ENCODE data around the gene GPC3. TPM values are rescaled to one million over a fixed set of nuclear protein-coding genes. Genes with fewer than 3 reads are reported as not detected.
A peak's percentile ranks its signal among the peaks of the same experiment; 100 is the strongest.

The GPC3 gene
- total RNA-seq, 1 donor from 2014 or later, result not detected

DNA sequence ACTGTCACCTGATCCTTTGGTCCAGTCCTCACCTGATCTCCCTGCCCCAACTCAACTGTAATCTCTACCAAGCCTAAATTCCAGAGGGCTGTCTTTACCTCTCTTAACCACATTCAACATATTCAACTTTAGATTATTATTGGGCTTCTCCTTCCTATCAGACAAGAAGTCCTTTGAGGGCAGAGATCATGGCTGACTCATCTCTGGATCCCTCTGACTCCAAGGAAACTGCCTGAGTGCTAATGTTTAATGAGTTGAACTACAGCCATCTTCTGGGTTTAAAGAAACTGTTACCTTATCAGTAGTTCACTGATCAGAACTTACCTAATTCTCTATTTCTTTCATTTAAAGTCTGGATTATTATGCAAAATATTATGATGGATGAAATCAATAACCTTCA, 135.7 kb downstream of the GPC3 start:
- no peak for DNase-seq (ENCODE audit: low read depth in 2 of 2)

DNA sequence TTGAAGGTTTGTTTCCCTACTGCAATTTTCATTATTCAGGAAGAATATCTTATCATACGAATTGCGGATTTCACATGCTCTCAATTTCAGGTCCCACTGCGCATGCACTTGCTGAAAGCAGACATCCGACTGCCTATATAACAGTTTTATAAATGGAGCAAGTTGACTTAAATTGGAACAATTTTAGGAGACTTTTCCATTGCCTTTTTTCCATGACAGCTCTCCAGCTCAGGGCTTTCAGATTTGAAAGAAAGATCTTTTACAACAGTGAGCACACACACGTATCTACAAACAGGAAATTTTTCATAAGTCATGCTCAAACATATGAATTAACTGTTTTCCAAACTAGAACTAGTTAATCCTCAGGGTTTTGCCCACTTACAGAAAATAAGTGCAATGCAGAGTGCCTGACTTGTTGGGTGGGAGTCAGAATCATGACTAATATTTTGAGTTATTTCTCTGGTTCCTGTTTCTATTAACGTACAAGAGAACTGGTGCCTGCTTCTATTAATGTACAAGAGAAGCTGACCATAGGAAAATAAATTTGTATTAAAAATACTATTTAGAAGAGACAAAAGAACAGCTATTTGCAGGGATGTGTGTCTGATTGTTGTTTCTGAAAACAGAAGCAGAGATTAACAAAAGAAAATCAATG, 137.9 kb downstream of the GPC3 start:
- no peak for DNase-seq (ENCODE audit: low read depth in 2 of 2)

DNA sequence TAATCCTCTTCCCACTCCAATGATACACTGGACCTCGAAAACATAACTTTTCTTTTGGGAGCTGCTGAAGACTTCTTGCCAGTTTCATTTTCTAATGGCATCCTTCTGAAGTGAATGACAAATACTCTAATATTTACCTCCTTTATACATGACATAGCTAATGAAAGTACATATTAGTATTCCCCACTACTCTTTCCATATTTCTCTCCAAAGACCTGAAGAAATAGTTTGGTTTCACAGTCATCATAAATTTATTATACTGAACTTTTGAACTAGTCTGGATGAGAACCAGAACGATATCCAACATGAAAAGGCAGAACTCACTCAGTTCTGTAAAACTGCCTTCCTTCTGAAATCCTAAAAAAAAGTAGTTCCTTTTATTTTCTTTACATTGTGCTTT, 139.1 kb downstream of the GPC3 start:
- no peak for DNase-seq (ENCODE audit: low read depth in 2 of 2)

DNA sequence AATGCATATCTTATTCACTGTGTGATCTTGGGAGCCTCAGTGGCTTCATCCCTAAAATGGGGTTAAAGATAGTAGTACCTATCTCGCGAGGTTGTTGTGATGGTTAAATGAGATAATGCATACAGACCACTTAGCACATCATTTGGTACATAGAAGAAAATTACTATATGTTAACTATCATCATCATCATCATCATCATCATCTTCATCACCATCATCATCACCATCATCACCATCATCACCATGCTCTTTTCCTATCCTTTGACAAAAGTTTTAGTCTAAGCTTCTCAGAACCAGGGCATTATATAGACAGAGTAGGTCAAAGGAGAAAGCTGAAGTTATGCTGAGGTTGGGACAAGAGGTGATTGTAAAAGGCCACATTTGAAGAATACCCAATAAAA, 145.0 kb downstream of the GPC3 start:
- DNase-seq (ENCODE audit: low read depth in 2 of 2), result no peak

DNA sequence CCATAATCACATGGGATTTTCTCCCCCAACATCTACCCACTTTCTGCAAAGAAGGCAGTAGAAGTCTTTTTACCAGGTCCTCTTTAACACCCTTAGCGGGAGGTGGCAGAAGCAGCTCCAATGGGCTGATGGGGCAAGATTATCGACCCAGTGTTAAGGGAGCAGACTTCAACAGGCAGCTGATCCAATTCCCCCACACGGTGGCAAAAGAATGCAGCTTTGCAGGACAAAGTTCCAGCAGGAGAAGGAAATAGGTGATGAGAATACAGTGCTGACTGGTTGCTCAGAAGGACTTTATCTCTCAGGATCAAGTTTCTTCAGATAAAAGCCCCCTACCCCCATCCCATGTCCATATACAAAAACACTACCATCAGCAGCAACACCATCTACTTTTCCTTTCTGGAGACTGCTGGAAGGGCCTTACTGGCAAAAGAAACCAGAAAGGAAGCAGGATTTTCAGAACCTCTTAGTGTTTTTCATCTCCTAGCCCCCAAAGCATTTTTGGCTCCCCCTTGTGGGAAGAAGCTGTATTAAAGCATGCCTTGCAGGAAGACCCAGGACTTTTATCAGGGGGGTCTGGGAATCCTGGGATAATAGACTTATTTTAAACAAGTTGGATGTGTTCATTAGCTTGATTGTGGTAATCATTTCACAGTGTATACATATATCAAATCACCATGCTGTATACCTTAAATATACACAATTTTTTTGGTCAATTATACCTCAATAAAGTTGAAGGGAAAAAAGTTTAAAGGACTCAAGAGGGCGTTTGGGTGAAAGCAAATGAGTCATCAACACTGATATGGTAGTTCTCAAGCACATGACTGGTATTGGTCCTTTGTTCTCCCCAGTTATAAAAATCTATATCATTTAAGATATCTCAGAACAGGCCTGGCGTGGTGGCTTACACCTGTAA, 146.4 kb downstream of the GPC3 start:
- peak; percentile 26 to 35 for DNase-seq (ENCODE audit: low read depth in 2 of 2)

DNA sequence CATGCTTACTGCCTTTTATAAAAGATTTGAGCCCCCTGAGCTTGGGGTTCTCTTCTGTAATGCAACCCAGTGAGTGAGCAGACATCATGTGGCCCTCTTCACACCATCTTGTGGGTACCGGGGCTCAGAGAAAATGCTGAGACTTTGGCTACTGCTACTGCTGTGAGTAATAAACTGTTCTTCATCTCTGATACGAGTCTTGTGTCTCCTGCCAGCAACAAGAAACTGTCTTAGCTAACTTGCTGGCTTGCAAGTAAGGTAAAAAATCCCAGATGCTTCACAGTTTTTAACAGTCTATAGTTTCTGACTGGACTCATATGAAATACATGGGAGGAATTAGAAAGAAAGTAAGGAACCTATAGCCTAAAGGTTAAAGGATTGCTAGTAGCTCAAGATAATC, 148.3 kb downstream of the GPC3 start:
- no peak for DNase-seq (ENCODE audit: low read depth in 2 of 2)

DNA sequence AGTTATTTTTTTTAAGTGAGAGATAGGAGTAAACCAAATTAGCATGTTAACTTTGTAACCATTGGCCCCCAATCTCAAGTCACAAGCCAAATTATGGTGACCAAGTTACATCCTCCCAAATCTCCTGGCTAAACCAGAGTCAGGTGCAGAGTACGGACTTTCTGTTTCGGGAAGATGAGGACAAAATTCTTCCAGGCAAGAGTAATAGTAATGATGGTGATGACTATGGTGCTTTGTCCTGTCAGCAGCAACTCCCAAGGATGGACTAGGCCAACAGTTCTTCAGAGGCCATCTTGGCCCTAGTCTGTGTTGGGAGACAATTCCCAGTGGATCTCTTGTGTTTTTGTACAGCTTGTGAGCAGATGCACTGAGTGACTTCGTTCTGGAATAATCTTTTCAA, 148.8 kb downstream of the GPC3 start:
- DNase-seq (ENCODE audit: low read depth in 2 of 2), result no peak

DNA sequence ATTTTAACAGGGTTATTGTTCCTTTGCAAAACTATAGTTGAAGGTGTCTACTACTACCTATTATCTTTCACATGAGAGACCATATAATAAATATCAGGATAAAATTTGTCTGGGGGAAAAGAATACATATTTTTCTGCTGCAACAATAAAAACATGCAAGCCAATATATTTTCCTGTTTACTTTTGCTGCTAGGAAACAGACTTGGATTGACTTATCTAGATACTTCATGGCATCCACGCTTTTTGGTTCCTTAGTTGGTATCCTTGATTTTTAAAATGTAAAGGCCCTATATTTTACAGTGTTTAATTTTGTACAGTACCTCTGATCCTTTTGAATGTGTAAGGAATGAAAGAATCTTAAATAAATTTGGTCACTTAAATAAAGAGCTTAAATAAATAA, 150.6 kb downstream of the GPC3 start:
- no peak for DNase-seq (ENCODE audit: low read depth in 2 of 2)

DNA sequence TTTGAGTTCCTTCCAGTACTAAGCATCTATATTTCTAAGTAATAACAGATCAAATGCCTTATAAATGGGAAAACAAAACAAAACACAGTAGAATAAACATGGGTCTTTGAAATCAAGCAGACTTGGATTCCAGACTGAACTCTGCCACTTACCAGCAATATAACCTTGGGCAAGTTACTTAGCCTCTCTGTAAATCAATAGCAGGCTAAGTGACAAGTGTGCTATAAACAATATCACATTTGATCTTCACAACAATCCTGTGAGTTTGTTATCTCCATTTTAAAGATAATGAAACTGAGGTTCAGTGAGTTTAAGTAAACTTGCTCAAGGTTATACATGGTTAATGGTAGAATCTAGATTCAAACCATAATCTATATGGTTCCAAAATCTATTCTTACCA, 165.8 kb downstream of the GPC3 start:
- no peak for DNase-seq (ENCODE audit: low read depth in 2 of 2)

DNA sequence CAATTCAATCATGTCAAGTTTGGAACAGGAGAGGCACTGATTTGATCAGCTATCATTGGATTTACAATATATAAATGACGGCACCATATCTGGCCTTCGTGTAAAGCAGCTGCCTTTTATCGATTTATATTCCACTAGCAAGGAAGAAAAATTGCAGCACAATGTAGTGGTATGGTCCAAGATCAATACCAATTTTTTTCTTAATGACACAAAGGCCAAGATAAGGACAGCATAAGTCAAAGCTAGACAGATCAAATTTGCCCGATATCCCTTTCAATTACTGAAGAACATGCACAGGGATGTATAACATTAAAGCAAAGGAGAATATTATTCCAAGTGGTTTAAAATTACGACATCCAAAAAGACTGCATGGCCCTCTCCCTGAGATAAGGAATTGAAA, 167.4 kb downstream of the GPC3 start:
- DNase-seq (ENCODE audit: low read depth in 2 of 2), result no peak

DNA sequence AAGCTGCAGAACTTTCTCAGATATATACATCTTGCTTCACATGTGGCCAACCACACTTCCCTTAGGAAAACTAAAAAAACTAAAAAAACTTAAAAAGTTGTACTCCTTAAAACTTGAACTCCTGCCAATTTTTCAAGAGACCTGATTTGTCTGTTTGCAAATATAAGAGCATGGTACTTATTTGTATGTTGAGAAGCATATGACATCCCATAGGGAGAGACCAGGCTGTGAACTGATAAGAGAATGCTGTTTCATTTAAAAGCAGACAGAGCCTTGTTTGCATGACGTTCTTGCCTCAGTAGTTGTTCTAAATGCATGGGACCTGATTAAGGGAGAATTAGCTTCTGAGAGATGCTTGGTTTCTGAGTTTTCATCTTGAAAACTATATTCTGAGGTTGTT, 169.9 kb downstream of the GPC3 start:
- DNase-seq (ENCODE audit: low read depth in 2 of 2), result no peak

DNA sequence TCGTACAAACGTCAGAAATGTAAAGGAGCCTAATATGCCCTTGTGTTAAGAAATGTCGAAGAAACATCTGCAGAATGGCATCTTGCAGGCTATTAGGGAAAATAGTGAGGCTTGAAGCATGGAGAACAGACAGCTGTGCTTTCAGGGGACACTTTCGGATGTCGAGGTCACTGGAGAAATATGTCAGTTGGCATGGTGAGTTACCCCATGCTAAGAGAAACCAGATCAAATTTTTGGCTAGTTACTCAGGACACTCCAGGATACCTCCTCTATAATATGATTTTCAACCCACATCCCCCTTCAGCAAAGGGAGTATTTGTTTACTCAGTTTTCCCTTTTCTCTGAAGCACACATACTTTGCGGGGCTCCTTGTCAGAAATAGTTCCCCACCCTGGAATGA, 171.4 kb downstream of the GPC3 start:
- DNase-seq (ENCODE audit: low read depth in 2 of 2), result no peak

DNA sequence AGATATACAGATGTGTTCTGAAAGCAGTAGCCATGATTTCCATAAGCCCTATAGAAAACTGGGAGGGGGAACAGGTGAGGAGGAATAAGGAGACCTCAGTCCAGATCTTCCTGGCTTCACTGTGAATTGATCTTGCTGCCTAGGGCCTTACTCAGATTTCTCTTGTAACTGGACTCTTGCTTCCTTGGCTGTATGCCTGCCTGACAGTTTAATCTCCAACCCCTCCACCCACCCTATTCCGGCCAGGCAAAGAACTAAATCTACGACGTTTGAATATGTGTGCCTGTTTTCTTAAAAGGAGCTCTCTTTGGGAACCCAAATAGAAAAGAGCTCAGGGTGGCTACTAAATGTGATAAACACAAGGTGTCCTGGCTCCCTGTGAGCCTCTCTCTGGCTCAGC, 173.0 kb downstream of the GPC3 start:
- no peak for DNase-seq (ENCODE audit: low read depth in 2 of 2)

DNA sequence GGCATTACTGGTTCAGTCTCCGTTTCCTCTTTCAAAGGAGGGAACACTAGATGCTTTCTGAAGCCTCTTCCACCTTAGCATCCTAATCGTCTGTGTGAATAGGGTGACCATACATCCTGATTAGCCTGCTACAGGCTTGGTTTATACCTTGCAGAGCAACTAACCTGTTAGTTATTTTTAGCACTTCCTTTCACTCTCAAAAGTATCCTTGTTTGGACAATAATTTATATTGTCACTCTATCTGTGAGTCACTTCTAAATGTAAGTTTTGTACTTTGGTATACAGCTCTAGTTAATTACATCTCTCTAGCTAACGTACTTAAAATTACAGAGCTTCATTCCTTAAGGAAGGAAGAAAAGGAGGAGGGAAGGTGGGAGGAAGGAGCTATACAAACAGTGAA, 174.5 kb downstream of the GPC3 start:
- DNase-seq (ENCODE audit: low read depth in 2 of 2), result no peak

DNA sequence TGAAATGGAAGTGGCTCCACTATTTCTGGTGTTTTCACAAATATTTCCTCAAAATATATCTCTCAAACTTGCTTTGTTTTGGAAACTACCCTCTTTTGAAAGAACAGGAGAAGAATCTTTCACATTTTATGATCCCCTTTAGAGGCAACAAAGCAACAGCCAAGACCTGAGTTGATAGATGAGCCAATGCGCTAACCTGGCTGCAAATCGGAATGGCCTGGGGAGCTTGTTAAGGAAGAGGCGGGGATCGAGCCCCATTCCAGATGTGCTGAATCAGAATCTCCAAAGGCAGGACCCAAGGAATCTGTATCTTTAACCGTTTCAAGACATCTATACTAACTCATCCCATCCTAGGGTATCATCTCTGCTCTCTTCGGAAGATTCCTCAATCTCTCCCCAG, 181.3 kb downstream of the GPC3 start:
- DNase-seq (ENCODE audit: low read depth in 2 of 2), result no peak

DNA sequence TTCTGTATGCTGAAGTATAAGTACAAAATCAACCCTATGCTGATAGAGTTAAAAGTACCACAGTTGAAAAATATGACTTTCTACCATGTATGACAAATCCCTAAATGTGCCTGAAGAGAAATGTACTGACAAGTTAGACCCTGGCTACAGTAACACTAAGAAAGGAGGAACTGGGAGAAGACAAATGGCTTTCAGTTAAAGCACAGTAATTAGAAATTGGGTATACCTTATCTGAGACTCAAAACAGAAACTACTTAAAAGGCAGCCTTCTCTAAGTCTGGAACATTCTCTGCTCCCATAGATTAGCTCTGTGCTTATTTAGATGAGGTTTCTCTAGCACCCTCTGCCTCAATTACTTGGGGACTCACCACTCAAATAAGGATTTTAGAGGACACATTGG, 189.1 kb downstream of the GPC3 start:
- no peak for DNase-seq (ENCODE audit: low read depth in 2 of 2)

DNA sequence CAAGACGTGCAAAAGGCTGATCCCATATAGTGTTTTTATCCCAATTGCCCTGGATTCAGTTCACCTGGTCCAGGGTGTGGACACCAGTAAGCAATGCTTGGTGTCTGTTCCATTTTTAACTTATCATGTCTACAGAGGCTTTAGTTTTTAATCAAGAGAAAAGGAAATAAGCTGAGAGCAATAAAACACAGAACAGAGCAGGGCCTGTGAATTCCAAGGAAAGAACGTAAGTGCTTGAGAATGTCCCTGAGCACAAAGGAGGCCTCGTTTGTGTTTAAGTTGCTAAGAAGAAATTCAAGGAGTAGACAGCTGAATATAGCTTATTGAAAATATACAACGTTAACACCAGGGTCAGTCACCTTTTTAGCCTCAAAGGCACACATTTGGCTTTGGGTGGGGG, 191.3 kb downstream of the GPC3 start:
- no peak for DNase-seq (ENCODE audit: low read depth in 2 of 2)

DNA sequence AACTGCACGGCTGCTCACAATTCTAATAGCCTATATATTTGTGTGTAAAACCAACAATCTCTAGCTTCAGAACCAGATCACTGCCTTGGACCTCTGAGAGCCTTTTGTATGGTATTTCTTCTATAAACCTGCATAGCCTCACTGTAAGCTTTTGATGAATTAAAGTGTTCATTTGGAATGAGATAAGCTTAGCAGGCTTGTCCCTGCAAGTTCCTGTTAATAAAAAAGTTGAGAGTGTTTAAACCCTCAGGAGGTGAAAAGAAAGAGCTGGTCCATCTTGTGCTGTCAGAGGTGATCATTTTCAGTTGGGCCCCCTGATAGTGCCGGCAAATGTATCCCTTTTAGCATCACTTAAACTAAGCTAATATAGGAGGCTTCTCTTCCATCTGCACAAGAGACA, 191.8 kb downstream of the GPC3 start:
- DNase-seq (ENCODE audit: low read depth in 2 of 2), result no peak

DNA sequence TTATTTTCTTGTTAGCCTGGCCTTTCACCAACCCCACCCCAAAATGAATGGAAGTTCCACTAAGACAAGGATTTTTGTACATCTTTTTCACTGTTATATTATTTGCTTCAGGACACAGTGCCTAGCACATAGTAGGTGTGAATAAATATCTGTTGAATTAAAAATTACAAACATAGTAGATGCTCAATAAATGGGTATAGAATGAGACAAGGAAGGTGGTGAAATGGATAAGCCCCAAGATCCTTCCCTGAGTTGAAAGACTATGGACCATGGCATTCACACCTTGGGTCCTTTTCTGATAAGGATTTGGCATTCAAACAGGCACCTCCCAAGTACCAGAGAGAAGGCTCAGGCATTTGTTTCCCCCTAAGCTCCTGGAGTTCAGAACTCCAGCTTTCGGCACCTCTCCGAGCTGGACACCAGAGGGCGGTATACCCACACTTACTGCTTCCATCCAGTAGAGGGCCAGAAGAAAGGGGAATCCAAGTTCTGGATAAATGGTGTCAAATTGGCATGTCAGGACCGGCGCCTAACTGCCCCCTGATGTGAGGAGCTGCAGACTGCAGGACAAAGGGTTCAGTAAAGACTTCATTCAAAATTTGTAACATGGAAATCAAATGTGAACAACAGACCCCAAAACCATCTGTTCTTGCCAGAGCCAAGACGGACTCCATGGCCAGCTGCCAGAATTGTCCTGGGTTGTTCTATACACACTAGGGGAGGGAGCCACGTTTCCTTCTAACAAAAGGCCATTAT, 193.0 kb downstream of the GPC3 start:
- peak; percentile 70 to 79 for DNase-seq (ENCODE audit: low read depth in 2 of 2)

DNA sequence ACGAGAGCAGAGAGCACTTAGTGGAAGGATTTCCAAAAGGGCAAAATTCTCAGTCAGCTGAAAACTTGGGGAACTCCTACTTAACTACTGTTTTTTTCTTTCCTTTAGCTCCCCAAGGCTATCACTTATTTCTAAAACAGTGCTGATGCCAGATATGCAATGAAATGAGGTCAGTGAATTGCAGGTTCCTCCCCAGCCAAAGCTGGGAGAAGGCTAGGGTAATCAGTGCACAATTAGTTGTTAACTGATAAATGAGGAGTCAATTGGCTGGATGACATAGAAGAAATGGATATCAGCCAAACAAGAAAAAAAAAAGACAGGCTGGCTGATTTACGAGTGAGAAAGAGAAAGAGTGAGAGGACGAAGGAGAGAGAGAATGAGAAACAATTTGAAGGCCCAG, 195.6 kb downstream of the GPC3 start:
- no peak for DNase-seq (ENCODE audit: low read depth in 2 of 2)

DNA sequence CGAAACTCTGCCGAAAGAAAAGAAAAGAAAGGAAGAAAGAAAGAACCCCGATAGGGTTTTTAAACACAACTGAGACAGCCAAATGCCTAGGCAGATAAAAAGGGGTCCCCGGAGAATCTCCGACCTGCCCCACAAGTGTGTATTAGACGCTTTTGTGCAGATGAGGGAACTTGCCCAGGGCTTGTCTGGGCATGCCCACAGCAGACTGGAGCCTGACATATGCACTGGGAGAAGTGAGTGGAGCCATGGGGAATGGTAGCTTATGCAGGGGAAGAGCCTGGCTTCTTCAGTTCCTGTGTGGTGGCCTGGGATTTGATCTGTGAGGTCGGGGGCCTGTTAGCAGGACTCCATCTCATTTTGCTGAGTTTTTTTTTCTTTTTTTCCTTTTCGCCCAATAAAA, 199.0 kb downstream of the GPC3 start:
- no peak for DNase-seq (ENCODE audit: low read depth in 2 of 2)

DNA sequence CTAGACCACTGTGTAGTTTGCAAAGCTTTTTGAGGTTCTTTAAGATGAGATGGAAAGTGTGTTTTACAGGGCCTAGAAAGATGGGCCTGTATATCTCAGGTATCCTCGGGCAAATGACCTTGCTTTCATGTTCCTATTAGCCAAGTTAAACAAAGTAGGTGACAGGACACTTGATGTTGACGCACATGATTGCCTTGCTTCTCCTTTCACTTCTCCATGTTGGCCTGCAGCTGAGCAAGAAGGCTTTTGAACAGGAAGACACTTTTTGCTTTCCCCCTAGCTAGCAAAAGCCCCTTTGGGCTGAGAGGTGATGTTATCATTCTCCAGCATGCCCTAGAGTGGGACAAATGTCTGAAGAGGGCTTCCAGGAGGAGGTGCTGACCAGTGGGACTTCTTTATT, 202.1 kb downstream of the GPC3 start:
- DNase-seq (ENCODE audit: low read depth in 2 of 2), result no peak

DNA sequence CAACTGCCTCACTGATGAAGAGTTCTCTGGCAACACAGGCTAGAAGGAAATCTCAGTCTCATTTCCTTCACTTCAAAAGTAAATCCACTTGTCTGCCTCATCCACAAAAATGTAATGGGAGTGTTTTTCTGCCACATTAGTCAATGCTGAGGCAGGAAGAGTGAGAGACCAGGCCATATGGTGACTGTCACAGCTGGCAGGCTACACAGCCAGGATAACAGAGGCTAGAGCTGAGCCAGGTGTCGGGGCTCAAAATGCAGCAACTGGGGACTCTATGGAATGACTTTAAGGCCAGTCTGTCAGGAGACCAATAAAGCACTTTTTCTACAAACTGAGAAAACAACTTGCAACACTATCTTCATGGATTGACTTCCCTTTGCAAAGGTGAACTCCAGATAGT, 204.2 kb downstream of the GPC3 start:
- DNase-seq (ENCODE audit: low read depth in 2 of 2), result no peak

Measured in lung microvascular endothelial cell (primary cell).